Lower lobe of right lung (tissue), 2 donors: ENCODE results near the gene NKIRAS2. TPM values are rescaled to one million over a fixed set of nuclear protein-coding genes. Genes with fewer than 3 reads are reported as not detected.

Experiments used
- ATAC-seq, 2 donors: fragments of 200-7000 bp; cut with Tn5 transposase; one replicate each; pipeline ENCODE4 v1.9.1; 2020 to 2022; ENCODE audit warnings: mild to moderate bottlenecking in 2 of 2, moderate library complexity in 2 of 2
- DNase-seq: peaks from one replicate; pipeline ENCODE4 v3.0.0-alpha.2; 2020
- H3K27ac ChIP-seq: fragments of 200-600 bp; one replicate; pipeline ENCODE4 v1.8.0; 2022
- H3K27me3 ChIP-seq: fragments of 200-600 bp; one replicate; pipeline ENCODE4 v1.8.0; 2022; ENCODE audit warnings: low read depth
- H3K36me3 ChIP-seq: fragments of 200-600 bp; one replicate; pipeline ENCODE4 v1.8.0; 2022; ENCODE audit warnings: mild to moderate bottlenecking
- H3K4me1 ChIP-seq: fragments of 200-600 bp; one replicate; pipeline ENCODE4 v1.8.0; 2022
- H3K4me3 ChIP-seq: fragments of 200-600 bp; one replicate; pipeline ENCODE4 v1.8.0; 2022; ENCODE audit warnings: mild to moderate bottlenecking
- H3K9me3 ChIP-seq: fragments of 200-600 bp; one replicate; pipeline ENCODE4 v1.8.0; 2022
- intact Hi-C: fragments of 100-400 bp; cut with DNase I; formaldehyde crosslinking; loops from one replicate; pipeline ENCODE4 v1.11.0; 2022
- total RNA-seq: library from RNA; stranded (reverse); fragmentation: NEBNext Ultra II Directional; extraction: Animal tissue kit (Norgen Biotek cat#: 25700); gene quantifications from one replicate; pipeline ENCODE4 v1.2.1, GENCODE V29; 2021
- TF ChIP-seq, protein P1 (sequence below): fragments of 200-600 bp; IDR thresholded peaks from one replicate; pipeline ENCODE4 v1.8.0; 2022; ENCODE audit warnings: antibody characterized with exemption, mild to moderate bottlenecking
- donor health status: DM: no; HTN: yes; CAD: no; lungs with severe emphysema.

NKIRAS2 gene
- total RNA-seq, 1 donor from 2014 or later = 27.1 TPM

DNA sequence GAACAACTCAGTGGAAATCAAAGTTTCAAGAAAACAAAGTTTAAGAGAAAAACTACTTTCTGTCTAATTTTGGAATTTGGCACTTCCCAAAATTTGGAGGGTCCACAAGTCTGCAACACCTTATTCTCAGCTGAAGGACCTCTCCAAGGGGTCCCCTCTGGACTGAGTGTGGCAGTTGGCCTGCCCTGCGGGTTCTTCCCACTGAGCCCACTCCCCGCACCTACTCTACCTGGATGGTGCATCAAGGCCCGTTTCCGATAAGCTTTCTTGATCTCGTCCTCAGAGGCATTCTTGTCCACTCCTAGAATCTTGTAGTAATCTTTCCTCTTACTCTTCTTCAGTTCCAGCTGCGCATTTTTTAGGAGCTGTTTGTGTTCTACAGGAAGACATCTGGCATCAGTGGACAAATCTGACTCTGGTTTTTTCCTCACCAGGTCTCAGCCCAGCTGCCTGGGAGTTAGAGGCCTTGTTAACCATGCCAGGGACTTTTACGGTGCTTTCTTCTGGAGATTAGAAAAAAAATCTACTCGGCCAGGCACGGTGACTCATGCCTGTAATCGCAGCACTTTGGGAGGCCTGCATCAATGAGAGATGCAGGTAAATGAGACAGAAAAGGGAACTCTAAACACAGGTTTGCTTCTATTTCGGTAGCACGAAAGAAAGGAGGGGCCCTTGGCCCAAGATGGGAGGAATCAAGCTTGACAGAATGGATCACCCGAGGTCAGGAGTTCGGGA, 37.7 kb upstream of the NKIRAS2 start:
- no peaks in the 10 kb centered on the region for H3K9me3 ChIP-seq
- H3K4me3 ChIP-seq = no peak overlapping the region
- no peak for DNase-seq
- no peaks in the 10 kb centered on the region for H3K27me3 ChIP-seq
- H3K27ac ChIP-seq = no peak overlapping the region
- intact Hi-C loops = no loop called here
- ATAC-seq = no peak
- TF ChIP-seq, protein P1, sequence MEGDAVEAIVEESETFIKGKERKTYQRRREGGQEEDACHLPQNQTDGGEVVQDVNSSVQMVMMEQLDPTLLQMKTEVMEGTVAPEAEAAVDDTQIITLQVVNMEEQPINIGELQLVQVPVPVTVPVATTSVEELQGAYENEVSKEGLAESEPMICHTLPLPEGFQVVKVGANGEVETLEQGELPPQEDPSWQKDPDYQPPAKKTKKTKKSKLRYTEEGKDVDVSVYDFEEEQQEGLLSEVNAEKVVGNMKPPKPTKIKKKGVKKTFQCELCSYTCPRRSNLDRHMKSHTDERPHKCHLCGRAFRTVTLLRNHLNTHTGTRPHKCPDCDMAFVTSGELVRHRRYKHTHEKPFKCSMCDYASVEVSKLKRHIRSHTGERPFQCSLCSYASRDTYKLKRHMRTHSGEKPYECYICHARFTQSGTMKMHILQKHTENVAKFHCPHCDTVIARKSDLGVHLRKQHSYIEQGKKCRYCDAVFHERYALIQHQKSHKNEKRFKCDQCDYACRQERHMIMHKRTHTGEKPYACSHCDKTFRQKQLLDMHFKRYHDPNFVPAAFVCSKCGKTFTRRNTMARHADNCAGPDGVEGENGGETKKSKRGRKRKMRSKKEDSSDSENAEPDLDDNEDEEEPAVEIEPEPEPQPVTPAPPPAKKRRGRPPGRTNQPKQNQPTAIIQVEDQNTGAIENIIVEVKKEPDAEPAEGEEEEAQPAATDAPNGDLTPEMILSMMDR = no peak
- H3K36me3 ChIP-seq = peaks cover 96% of the 10 kb centered on the region
- H3K4me1 ChIP-seq = no peaks in the 10 kb centered on the region

DNA sequence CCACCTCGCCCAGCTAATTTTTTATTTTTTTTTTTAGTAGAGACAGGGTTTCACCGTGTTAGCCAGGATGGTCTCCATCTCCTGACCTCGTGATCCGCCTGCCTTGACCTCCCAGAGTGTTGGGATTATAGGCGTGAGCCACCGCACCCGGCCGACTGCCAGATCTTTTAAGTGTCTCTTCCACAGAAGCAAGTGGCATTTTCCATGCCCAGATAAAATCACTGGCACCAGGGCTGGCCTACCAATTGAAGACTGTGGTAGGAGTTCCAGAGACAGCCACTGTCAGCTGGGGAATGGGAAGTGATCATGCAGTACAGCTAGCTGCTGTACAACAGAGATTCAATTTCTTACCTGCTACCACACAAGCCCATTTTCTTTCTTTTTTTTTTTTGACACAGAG, 35.4 kb upstream of the NKIRAS2 start:
- DNase-seq (no peak), ATAC-seq (no peak)
- intact Hi-C loops = no loop called here
- no peaks in the 10 kb centered on the region for H3K4me1 ChIP-seq
- no peaks in the 10 kb centered on the region for H3K27me3 ChIP-seq
- TF ChIP-seq, protein P1 = no peak
- no peaks in the 10 kb centered on the region for H3K9me3 ChIP-seq
- no peak overlapping the region for H3K27ac ChIP-seq
- no peak overlapping the region for H3K4me3 ChIP-seq
- peaks cover 97% of the 10 kb centered on the region for H3K36me3 ChIP-seq

DNA sequence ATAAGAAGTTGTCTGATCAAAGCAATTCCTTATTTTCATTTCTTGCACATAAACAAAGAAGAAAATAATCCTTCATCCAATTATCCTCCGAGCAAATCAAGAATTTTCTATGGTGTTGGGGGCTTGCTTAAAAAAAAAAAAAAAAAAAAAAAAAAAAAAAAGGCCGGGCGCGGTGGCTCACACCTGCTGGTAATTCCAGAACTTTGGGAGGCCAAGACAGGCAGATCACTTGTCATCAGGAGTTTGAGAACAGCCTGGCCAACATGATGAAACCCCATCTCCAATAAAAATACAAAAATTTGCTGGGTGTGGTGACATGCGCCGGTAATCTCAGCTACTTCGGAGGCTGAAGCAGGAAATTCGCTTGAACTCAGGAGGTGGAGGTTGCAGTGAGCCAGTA, 34.0 kb upstream of the NKIRAS2 start:
- ATAC-seq = no peak
- H3K4me3 ChIP-seq = no peak overlapping the region
- H3K4me1 ChIP-seq = no peaks in the 10 kb centered on the region
- DNase-seq = no peak
- intact Hi-C loops = no loop called here
- no peaks in the 10 kb centered on the region for H3K27me3 ChIP-seq
- peaks cover 100% of the 10 kb centered on the region for H3K36me3 ChIP-seq
- TF ChIP-seq, protein P1 = no peak
- no peak overlapping the region for H3K27ac ChIP-seq
- H3K9me3 ChIP-seq = no peaks in the 10 kb centered on the region

DNA sequence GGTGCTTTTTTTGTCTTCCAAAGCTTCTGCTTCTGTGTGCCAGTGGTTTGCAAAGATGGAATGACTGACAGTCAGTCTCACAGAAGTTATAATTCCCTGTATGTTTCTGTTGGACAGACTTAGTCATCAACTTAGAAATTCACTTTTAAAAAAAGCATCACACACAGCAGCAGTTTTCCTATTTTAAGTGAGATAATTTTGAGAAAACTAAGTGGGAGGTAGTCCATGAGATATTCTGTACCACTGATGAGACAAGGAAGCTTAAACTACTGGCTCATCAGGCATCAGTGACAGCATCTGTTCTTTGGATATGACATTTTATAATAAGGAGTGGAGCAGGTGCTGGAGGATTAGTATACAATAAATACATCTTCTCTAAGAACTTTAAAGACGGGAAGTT, 33.3 kb upstream of the NKIRAS2 start:
- Histone ChIP-seq H3K27ac (no peak overlapping the region), H3K27me3 (no peaks in the 10 kb centered on the region), H3K4me1 (no peaks in the 10 kb centered on the region), H3K36me3 (peaks cover 100% of the 10 kb centered on the region), H3K9me3 (no peaks in the 10 kb centered on the region), H3K4me3 (no peak overlapping the region)
- TF ChIP-seq, protein P1 = no peak
- ATAC-seq (no peak), DNase-seq (no peak)
- intact Hi-C loops = no loop called here

DNA sequence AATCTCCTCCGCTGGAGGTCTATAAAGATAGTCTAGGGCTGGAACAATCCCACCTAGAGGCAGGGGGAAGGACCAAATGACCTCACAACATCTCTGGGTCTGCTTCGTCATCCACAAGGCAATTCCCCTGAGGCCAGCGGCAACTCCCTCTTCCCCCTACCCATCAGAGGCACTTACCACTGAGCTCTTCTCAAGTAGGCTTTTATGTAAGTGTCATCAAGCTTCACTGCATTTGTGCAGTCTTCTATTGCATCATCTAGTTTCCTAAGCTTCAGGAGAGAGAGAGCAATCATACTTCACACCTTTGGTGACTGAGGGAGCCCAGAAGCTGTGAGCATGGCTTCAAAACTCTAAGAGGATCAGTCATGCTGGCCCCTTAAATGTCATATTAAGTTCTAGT, 32.2 kb upstream of the NKIRAS2 start:
- H3K4me3 ChIP-seq = no peak overlapping the region
- intact Hi-C loops = no loop called here
- TF ChIP-seq, protein P1 = no peak
- DNase-seq (no peak), ATAC-seq (no peak)
- no peaks in the 10 kb centered on the region for H3K27me3 ChIP-seq
- H3K4me1 ChIP-seq = no peaks in the 10 kb centered on the region
- H3K27ac ChIP-seq = no peak overlapping the region
- no peaks in the 10 kb centered on the region for H3K9me3 ChIP-seq
- H3K36me3 ChIP-seq = peaks cover 100% of the 10 kb centered on the region
